AG10803 (cell line): ENCODE data around the gene LDLRAD4.

Source experiments
- DNase-seq: peaks from one replicate; pipeline ENCODE4 v3.0.0; 2010; ENCODE audit warnings: low read depth
- H3K4me3 ChIP-seq: 2 replicates; pipeline ENCODE4 v1.5.1; 2011; ENCODE audit warnings: mild to moderate bottlenecking, low read length, control low read depth
- TF ChIP-seq, protein P1 (sequence below): conservative IDR thresholded peaks from 2 replicates; pipeline ENCODE4 v1.5.1; 2011; ENCODE audit warnings: mild to moderate bottlenecking, low read length, control low read depth, inconsistent platforms

The LDLRAD4 gene

DNA sequence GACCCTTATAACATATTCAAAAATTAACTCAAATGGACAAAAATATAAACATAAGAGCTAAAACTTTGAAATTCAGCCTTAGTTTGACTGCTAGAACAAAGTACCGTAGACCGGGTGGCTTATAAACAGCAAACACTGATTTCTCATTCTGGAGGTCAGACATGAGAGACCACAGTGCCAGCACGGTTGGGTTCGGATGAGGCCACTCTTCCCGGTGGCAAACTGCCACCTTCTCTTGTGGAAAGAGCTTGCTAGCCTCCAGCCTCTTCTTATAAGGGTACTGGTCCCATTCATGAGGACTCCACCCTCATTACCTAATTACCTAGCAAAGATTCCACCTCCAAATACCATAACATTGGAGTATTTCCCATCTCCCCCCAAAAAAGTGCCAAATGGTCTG lies 416.5 kb downstream of the LDLRAD4 start:
- H3K4me3 ChIP-seq = no peak overlapping the region
- no peak for DNase-seq
- TF ChIP-seq, protein P1, sequence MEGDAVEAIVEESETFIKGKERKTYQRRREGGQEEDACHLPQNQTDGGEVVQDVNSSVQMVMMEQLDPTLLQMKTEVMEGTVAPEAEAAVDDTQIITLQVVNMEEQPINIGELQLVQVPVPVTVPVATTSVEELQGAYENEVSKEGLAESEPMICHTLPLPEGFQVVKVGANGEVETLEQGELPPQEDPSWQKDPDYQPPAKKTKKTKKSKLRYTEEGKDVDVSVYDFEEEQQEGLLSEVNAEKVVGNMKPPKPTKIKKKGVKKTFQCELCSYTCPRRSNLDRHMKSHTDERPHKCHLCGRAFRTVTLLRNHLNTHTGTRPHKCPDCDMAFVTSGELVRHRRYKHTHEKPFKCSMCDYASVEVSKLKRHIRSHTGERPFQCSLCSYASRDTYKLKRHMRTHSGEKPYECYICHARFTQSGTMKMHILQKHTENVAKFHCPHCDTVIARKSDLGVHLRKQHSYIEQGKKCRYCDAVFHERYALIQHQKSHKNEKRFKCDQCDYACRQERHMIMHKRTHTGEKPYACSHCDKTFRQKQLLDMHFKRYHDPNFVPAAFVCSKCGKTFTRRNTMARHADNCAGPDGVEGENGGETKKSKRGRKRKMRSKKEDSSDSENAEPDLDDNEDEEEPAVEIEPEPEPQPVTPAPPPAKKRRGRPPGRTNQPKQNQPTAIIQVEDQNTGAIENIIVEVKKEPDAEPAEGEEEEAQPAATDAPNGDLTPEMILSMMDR = no peak

GRCh38 chr18:13638719-13639595 lies 420.4 kb downstream of the LDLRAD4 start:
- TF ChIP-seq, protein P1 = no peak
- no peak for DNase-seq
- no peak overlapping the region for H3K4me3 ChIP-seq

GRCh38 chr18:13640266-13640860 lies 421.8 kb downstream of the LDLRAD4 start:
- no peak for DNase-seq

GRCh38 chr18:13641551-13642439 lies 423.2 kb downstream of the LDLRAD4 start:
- TF ChIP-seq, protein P1 = no peak
- no peak for DNase-seq
- no peak overlapping the region for H3K4me3 ChIP-seq

More at GRCh38 chr18:13640266-13640860, 421.8 kb downstream of the LDLRAD4 start:
- TF ChIP-seq, protein P1 = no peak
- no peak overlapping the region for H3K4me3 ChIP-seq

DNA sequence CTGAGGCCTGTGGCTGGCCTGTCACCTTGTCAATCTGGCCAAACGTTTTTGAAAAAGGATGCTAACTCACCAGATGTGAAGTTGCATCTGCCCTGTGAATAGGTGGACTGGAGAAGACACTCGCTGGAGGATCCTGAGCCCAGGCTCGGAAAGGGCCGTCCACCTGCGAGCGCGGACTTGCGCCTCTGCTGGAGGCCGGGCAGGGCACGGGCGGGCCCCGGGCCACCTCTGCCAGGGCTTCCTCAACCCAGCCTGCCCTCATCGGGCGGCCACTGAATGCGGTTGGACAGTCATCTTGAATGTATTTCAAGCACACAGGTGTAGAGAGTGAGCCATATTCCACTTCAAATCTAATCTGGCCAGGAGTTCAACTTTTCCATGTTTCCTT lies 423.9 kb downstream of the LDLRAD4 start:
- DNase-seq = no peak
- TF ChIP-seq, protein P1 = no peak
- H3K4me3 ChIP-seq = no peak overlapping the region

DNA sequence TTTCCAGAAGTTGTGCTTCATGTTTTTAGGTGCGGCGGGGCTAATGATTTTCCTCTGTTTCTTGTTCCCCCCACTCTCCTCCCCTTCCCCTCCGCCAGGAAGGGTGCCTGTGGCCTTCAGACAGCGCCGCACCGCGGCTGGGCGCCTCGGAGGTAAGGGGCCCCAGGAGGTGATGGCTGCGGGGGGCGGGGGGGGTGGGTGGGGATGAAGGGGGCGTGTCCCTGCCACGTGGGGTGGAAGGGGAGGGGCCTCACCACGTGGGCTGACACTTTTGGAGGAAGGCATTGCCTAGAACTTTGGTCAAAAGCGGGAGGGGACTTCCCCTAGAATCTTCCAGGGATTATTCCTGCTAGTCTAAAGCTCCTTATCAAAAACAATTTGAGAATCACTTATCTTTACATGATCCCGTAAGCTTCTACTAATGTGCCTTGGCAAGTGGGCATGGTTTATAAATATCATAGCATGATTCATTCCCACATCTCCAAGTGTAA lies 424.7 kb downstream of the LDLRAD4 start:
- DNase-seq = no peak
- TF ChIP-seq, protein P1 = no peak
- H3K4me3 ChIP-seq = no peak overlapping the region
